Stimulated activated CD4-positive, alpha-beta T cell treated with anti-CD3 and anti-CD28 coated beads, Interleukin-12 subunit alpha, Interleukin-12 subunit beta, amount 100 ng/mL, for 48 hours (primary cell): ENCODE data around the gene PLCB1.
"Not testable (repeated sequence)": the region's sequence is repeated elsewhere in the genome, so short reads cannot be mapped to it uniquely, and the experiment has no call there.

Experiments
- DNase-seq, 3 donors: peaks; one replicate each; pipeline ENCODE4 v3.0.0-alpha.2; 2020; ENCODE audit warnings: low read depth in 2 of 3, low spot score in 1 of 3

PLCB1 gene

DNA sequence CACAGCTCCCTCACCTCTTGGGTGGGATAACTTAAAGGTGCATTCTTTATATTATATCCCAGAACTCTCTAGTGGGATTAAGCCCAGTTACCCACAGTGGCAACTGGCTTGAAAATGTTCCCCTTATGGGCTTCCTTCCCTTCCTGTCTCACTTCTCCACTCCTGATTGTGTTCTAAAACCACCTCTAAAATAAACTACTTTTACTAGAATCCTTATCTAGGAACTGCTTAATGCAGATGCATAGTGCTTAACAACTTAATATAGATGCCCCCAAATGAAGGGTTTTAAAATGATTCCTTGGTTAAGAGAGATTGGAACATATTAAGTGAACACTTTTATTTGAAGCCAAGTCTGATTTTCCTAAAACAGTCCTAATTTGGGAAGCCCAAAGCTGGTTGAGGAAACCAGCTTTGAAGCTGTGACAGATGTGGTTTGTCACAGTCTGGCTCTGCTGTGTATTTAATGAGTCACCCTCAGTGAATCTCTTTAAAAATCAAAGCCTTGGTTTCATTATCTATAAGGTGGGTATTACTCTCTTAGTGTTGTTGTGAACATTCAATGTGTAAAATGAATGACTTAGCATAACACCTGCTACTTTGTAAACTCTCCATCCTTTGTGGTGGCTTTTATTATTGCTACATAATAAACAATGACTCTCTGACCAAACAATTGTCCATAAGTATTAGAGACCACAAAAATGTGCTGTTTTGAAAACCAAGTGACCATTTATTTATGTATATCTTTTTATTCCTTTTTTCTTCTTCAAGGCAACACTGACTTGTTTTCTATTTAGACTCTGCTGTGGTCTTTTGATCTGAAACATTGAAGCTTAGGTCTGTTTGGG is 24.4 kb downstream of the PLCB1 start:
- no peak for DNase-seq

- not testable (repeated sequence) for DNase-seq
These were observed 27.2 kb downstream of the PLCB1 start for GRCh38 chr20:8159217-8159616.

- no peak for DNase-seq
These were observed 29.4 kb downstream of the PLCB1 start for GRCh38 chr20:8161264-8162071.

GRCh38 chr20:8162610-8163009 is 30.5 kb downstream of the PLCB1 start:
- no peak for DNase-seq

GRCh38 chr20:8163543-8163942 is 31.5 kb downstream of the PLCB1 start:
- DNase-seq, result no peak

DNA sequence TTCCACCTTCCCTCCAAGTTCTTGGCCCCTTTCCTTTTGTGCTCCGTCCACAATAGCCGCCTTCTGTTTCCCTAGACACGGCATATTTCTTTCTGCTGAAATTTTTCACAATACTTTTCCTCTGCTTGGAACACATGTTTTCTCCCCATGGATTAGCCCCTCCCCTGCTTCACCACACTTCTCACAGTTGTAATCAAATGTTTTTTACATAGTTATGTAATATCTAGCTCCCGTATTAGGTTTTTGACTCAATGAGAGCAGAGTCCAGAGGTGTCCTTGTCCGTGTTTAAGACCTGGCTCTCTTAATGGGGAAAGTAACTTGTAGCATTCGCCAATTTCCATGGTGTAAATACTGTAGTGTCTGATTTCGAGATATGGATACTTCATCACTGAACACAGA is 34.7 kb downstream of the PLCB1 start:
- no peak for DNase-seq

- no peak for DNase-seq
These were observed 36.8 kb downstream of the PLCB1 start for GRCh38 chr20:8168785-8169288.

GRCh38 chr20:8170921-8171320 is 38.9 kb downstream of the PLCB1 start:
- no peak for DNase-seq

DNA sequence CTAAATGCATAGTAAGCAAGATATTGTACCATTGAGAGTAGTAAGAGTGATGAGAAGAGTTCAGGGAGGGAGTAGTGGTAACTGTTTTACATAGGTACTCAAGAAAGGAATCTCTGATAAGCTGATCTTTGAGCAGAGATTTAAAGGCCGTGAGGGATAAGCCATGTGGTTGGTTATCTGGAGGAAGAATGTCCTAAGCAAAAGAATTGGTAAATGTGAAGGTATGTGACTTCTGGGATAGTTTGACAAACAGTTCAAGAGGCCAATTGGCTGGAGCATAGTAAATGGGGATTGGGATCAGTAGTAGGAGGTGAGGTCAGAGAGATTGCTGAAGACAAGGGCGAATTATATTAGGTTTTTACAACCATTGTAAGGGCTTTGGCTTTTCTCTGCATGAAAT is 40.1 kb downstream of the PLCB1 start:
- DNase-seq, result no peak

DNA sequence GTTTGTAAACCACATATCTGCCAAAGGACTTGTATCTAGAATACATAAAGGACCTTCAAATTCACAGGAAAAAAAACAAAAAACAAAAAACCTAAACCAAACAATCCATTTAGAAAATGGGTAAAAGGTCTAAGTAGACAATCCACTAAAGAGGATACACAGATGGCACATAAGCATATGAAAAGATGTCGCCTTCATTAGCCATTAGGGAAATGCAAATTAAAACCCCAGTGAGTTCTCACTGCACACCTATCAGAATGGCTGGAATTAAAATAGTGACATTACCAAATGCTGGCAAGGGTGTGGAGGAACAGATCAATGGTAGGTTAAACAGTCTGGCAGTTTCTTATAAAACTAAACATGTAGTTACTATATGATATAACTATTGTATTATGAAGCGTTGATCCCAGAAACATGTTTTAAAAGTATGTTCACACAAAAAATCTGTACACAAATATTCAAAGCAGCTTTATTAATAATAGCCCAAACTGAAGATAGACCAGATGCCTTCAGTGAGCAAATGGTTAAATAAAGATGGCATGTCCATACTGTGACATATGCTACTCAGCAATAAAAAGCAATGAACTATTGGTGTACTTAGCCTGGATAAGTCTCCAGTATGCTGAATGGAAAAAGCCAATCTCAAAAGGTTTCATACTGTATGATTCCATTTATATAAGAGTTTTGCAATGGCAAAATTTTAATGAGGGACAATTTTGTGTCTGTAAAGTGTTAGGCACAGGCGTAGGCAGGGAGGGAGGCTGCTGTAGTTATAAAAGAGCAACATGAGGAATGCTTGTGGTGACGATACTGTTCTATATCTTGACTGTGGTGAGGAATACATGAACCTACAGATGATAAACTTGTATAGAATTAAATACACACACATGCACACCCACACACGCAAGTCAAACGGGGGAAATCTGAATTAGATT is 43.9 kb downstream of the PLCB1 start:
- DNase-seq, result no peak

DNA sequence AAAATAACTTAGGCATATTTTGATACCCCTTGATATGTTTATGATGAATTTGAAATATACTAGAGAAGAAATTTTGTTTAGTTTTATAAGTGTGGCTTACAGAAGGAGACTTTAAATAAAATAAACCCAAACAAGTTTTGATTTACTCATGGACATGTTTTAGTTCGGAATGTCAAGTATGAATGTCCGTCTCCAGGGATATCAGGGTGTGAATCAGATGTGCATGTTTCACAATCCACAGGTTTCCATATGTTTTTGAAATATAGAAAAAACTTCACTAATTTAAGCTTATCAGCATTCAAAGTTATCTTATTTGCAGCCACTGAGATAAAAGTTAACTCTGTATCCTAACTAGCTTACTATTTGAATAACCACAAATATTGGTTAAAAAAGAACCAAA is 51.5 kb downstream of the PLCB1 start:
- DNase-seq, result no peak

DNA sequence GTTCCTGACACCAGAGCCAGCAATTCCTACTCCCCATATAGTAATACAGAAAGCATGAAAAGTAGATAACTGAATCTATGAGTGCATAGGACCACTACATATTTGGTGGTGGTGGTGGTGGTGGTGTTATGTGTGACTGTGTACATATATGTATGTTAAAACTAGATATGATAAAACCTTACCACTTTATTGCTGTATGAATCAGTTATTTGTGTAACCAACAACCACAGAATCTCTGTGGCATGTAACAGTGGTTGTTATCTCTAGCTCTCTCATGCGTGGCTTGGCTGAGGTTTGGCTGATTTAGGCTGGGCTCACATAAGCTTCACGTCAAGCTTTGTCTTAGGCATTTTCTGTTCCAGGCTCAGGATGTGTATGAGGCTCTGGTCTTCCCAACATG is 55.7 kb downstream of the PLCB1 start:
- DNase-seq, result no peak

- no peak for DNase-seq
These were observed 58.2 kb downstream of the PLCB1 start for GRCh38 chr20:8190043-8190880.

DNA sequence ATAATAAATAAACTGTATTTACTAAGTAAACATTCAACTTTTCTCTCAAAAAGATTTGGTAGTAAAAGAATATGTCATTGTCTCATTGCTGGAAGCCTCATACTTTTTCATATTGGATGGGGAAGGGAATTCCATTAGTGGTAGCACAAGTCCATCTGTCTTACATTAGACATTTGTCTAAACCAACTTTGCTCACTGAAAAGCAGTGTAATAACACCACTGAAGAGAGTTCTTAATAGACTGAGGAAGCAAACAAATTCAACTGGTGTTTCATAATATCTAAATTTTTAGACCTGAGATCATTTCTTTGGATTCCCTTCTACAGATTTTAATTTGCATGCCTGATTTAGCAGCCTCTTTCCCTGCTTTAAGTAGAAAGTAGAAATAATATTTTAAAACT is 62.7 kb downstream of the PLCB1 start:
- no peak for DNase-seq

DNA sequence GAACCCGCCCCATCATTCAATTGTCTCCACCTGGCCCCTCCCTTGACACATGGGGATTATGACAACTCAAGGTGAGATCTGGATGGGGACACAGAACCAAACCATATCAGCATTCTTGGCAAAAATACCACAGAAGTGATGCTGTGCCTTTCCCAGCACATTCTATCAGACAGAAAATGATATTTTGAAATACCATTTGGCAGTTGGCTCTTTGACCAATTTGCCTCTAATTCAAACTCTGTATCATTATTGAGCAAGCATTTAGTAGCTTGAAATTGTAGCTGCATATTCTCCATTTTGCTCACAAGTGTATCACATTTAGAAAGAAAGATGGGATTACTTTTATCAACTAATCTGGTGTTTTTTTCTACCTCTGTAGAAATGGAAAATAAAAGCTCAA is 64.0 kb downstream of the PLCB1 start:
- no peak for DNase-seq

- DNase-seq, result no peak
These were observed 68.2 kb downstream of the PLCB1 start for GRCh38 chr20:8200220-8200619.

GRCh38 chr20:8203366-8203765 is 71.3 kb downstream of the PLCB1 start:
- DNase-seq, result no peak

DNA sequence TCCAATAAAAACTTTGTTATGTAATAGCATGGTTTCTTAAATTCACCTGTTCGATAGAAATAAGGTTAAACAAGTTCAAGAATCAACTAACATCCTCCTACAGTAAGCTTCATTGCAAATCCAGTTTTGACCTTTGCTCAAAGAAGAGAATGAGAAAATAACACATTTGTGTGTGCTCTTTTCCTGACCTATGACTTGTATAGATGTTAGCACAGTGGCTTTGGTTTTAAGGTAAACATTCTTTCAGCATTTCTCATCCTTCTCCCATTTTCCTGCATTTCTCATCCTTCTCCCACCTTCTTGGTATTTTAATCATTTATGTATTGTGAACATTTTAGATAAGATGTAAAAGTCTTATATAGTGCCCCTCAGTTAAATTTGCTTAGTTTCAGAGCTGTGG is 73.9 kb downstream of the PLCB1 start:
- no peak for DNase-seq

DNA sequence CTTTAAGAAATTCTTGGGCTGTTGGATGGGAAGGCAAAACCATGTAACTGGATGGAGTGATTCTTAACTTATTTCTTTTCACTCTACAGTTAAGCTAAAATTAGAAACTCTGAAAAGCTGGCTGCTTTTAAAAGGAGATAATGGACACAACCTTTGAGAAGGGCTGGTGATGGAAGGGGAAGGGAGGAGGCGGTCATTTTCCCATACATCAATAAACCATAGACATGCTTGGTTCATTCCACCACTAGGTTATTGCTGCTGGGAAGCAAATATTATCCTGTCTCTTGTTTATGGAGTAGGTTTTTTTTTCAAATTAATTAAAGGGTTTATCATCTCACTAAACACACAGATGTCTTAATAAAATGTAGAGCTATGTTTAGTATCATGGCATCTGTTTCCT is 76.2 kb downstream of the PLCB1 start:
- no peak for DNase-seq

GRCh38 chr20:8209061-8209460 is 77.0 kb downstream of the PLCB1 start:
- DNase-seq, result no peak
